ENCODE results near the gene RBM15. TPM values are rescaled to one million over a fixed set of nuclear protein-coding genes. Genes with fewer than 3 reads are reported as not detected.
A peak's percentile ranks its signal among the peaks of the same experiment; 100 is the strongest.

RBM15 gene
- total RNA-seq, 4 donors from 2014 or later: 10.5 to 39.5 (median 23.0) TPM

DNA sequence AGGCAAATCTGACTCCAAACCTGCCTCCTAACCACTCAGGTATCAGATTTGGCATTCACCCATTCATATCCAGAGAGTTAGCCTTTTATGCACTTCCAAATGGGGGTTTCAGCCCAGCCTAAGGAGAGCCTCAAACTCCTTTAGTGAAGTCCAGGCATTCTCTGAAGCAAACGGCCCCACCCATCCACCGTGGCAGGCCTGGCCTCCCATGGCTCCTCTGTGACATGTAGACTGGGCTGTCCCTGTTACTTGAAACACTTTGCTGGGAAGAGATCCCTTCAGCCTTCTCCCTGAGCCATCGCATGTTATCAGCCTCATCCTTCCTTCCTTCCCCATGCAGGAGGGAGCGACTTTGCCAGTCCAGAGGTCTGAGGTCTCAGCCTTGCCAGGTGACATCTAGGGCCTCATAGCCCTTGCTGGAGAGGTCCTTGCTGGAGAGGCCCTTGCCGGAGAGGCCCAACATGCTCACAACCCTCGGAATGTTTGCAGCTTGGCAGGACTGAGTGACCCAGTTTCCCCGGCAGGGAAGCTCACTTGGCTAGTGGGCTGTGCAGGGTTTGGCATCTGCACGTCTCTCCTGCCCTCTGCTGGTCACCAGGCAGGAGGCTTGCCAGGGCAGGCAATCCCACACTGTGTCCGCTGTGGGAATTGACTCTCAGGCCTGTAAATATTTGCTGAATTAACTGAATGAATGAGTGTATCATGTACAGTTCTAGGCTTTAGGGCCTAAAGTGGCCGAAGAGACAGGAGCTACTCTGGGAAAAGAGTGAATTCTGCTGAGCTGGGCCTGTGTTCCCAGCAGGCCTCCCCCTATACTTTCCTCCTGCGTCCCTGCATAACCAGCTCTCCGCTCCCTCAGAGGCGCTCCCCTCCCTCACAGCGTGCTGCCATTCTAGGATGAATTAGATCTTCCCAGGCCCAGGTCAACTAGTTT is 26.7 kb upstream of the RBM15 start:
- intact Hi-C loops (cut with DNase I): loop anchor here (2.0 kb wide), 1 partner anchor 106 kb away; no protein-coding TSS in a partner anchor
- no peak for DNase-seq
- Histone ChIP-seq H3K4me3 (no peak overlapping the region), H3K9me3 (no peaks in the 10 kb centered on the region), H3K27ac (no peak overlapping the region), H3K4me1 (peaks cover 0 to 8% (median 3%) of the 10 kb centered on the region in 3 donors), H3K36me3 (no peaks in the 10 kb centered on the region), H3K27me3 (no peaks in the 10 kb centered on the region)
- TF ChIP-seq, protein P1, sequence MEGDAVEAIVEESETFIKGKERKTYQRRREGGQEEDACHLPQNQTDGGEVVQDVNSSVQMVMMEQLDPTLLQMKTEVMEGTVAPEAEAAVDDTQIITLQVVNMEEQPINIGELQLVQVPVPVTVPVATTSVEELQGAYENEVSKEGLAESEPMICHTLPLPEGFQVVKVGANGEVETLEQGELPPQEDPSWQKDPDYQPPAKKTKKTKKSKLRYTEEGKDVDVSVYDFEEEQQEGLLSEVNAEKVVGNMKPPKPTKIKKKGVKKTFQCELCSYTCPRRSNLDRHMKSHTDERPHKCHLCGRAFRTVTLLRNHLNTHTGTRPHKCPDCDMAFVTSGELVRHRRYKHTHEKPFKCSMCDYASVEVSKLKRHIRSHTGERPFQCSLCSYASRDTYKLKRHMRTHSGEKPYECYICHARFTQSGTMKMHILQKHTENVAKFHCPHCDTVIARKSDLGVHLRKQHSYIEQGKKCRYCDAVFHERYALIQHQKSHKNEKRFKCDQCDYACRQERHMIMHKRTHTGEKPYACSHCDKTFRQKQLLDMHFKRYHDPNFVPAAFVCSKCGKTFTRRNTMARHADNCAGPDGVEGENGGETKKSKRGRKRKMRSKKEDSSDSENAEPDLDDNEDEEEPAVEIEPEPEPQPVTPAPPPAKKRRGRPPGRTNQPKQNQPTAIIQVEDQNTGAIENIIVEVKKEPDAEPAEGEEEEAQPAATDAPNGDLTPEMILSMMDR (IDR thresholded peaks at IDR 0.05): peak; percentile 77 to 96 (median 91)
- TF ChIP-seq POLR2A (IDR thresholded peaks at IDR 0.05): no peak
- WGBS, 2 donors: 45 to 53% methylated on average over 13 of the region's 14 CpGs

- intact Hi-C loops (cut with DNase I): no loop called here
- H3K4me3 ChIP-seq: no peak overlapping the region
Observed at GRCh38 chr1:110316735-110317134, 22.4 kb upstream of the RBM15 start.

GRCh38 chr1:110318046-110318445 is 21.1 kb upstream of the RBM15 start:
- 75 to 90% methylated on average over 4 of the region's 4 CpGs for WGBS, 2 donors

More at GRCh38 chr1:110316735-110317134, 22.4 kb upstream of the RBM15 start:
- Histone ChIP-seq H3K36me3 (no peaks in the 10 kb centered on the region), H3K4me1 (peaks cover 0 to 8% (median 3%) of the 10 kb centered on the region in 3 donors), H3K27me3 (no peaks in the 10 kb centered on the region), H3K9me3 (no peaks in the 10 kb centered on the region), H3K27ac (no peak overlapping the region)
- DNase-seq: no peak
- WGBS, 2 donors: 77% methylated on average over 2 of the region's 2 CpGs
- no peak for TF ChIP-seq POLR2A (IDR thresholded peaks at IDR 0.05)
- TF ChIP-seq, protein P1 (IDR thresholded peaks at IDR 0.05): no peak

GRCh38 chr1:110319332-110320167 is 19.6 kb upstream of the RBM15 start:
- Histone ChIP-seq H3K4me3 (no peak overlapping the region), H3K27ac (no peak overlapping the region), H3K27me3 (no peaks in the 10 kb centered on the region), H3K36me3 (no peaks in the 10 kb centered on the region), H3K4me1 (no peaks in the 10 kb centered on the region), H3K9me3 (no peaks in the 10 kb centered on the region)
- DNase-seq: no peak
- intact Hi-C loops (cut with DNase I): no loop called here
- TF ChIP-seq, protein P1 (IDR thresholded peaks at IDR 0.05): no peak
- TF ChIP-seq POLR2A (IDR thresholded peaks at IDR 0.05): no peak
- 57 to 71% methylated on average over 4 of the region's 4 CpGs for WGBS, 2 donors

More at GRCh38 chr1:110318046-110318445, 21.1 kb upstream of the RBM15 start:
- intact Hi-C loops (cut with DNase I): no loop called here
- Histone ChIP-seq H3K4me3 (no peak overlapping the region), H3K27ac (no peak overlapping the region), H3K4me1 (no peaks in the 10 kb centered on the region), H3K9me3 (no peaks in the 10 kb centered on the region), H3K36me3 (no peaks in the 10 kb centered on the region), H3K27me3 (no peaks in the 10 kb centered on the region)
- no peak for DNase-seq
- no peak for TF ChIP-seq POLR2A (IDR thresholded peaks at IDR 0.05)
- TF ChIP-seq, protein P1 (IDR thresholded peaks at IDR 0.05): no peak
